C4-2B (cell line): ENCODE results near the gene STC2.

ENCODE experiments used
- ZFX ChIP-seq: fragments of 450-650 bp; IDR thresholded peaks from 2 replicates; pipeline ENCODE4 v1.6.1; 2017
- TF ChIP-seq, protein P1 (sequence below): fragments of 450-650 bp; conservative IDR thresholded peaks from 2 replicates; pipeline ENCODE4 v1.5.1; 2017; ENCODE audit warnings: mild to moderate bottlenecking

GRCh38 chr5:173268750-173269432 is 59.3 kb downstream of the STC2 start:
- TF ChIP-seq, protein P1, sequence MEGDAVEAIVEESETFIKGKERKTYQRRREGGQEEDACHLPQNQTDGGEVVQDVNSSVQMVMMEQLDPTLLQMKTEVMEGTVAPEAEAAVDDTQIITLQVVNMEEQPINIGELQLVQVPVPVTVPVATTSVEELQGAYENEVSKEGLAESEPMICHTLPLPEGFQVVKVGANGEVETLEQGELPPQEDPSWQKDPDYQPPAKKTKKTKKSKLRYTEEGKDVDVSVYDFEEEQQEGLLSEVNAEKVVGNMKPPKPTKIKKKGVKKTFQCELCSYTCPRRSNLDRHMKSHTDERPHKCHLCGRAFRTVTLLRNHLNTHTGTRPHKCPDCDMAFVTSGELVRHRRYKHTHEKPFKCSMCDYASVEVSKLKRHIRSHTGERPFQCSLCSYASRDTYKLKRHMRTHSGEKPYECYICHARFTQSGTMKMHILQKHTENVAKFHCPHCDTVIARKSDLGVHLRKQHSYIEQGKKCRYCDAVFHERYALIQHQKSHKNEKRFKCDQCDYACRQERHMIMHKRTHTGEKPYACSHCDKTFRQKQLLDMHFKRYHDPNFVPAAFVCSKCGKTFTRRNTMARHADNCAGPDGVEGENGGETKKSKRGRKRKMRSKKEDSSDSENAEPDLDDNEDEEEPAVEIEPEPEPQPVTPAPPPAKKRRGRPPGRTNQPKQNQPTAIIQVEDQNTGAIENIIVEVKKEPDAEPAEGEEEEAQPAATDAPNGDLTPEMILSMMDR: no peak
- no peak for TF ChIP-seq ZFX
